ENCODE measurements around the gene MT1F.
A peak's percentile ranks its signal among the peaks of the same experiment; 100 is the strongest.
"Not testable (repeated sequence)": the region's sequence is repeated elsewhere in the genome, so short reads cannot be mapped to it uniquely, and the experiment has no call there.

MT1F gene

DNA sequence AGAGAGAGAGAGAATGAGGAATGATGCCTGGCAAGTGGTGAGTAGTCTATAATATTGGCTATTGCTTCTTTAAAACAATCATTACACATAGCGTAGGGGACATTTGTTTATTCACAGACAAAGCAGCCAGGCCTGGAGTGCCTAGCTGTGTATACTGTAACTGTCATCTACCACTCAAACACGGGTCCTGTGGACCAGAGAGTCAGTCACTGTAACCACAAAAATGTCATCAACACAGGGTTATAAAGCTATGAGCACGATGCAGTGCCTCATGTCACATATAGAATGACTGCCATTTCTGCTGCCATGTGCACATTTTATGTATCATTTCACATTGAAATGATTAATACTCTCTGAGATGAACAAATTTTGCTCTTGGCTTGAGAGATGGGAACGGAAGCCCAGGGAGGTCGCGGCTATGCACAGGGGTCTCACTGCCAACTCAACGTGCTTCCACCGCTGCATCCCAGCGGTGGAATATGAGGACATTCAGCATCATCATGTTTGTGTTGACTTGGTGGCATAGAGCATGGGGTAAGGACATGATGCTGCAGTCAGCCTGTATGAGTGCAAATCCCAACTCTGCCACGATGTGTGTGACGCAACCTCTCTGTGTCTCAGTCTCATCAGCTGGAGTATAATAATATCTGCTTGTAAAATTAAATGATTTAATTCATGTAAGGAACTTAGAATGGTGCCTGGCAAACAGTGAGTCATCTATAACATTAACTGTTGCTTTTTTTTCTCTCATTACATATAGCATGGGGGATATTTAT lies 15.2 kb downstream of the MT1F start:
- DNase-seq (ENCODE audit: low spot score): no peak

DNA sequence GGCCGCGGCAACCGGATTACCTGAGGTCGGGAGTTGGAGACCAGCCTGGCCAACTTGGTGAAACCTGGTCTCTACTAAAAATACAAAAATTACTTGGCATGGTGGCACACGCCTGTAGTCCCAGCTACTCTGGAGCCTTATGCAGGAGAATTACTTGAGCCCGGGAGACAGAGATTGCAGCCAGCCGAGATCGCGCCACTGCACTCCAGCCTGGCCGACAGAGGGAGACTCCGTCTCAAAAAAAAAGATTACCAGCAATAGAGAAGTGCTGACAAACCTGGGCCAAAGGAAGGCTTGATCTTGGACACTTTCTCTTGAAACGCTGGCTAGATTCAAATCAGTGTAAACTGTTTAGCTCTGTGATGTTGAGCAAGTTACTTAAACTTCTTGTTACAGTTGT lies 16.2 kb downstream of the MT1F start:
- no peak for DNase-seq (ENCODE audit: low spot score)

DNA sequence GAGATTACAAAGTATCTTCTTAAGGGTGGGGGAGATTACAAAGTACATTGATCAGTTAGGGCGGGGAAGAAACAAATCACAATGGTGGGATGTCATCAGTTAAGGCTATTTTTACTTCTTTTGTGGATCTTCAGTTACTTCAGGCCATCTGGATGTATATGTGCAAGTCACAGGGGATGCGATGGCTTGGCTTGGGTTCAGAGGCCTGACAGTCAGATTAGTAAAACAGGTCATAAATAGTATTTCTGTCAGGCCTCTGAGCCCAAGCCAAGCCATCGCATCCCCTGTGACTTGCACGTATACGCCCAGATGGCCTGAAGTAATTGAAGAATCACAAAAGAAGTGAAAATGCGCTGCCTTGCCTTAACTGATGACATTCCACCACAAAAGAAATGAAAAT lies 16.8 kb downstream of the MT1F start:
- not testable (repeated sequence) for DNase-seq (ENCODE audit: low spot score)

DNA sequence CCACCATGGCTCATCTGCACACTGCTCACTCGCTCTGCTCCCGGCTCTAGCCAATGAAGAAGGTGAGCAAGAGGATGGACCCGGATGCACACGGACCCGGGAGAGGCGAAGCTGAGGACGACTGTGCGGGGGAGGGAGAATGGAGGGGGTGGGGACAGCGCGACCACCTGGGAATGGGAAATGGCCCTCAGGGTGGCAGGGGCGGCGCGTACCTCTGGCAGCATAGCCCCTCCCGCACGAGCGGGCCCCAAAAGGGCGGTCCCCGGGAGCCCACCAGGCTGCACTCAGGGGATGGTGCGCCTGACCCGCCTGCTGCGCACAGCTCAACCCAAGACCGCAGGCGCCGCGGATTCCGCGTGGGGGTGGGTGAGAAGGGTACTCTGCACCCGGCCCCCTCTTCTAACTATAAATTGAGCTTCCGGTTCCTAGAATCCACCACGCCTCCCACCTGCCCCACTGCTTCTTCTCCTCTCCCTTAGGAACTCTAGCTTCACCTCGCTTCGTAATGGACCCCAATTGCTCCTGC lies 18.0 kb downstream of the MT1F start:
- DNase-seq (ENCODE audit: low spot score): no peak

DNA sequence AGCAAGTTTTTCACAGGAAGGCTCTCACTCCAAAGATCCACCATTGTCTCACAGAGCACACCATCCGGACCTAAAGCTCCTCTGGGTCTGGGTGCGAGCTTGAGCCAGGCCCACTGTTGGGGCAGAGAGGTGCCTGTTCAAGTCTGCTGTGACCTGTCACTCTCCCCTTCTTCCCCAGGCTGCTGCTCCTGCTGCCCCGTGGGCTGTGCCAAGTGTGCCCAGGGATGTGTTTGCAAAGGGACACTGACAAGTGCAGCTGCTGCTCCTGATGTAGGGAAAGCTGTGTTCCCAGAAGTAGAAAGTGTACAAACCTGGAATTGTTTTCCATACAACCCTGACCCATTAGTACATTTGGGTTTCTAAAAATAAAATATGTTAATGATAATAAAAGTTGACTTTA lies 19.7 kb downstream of the MT1F start:
- no peak for DNase-seq (ENCODE audit: low spot score)

DNA sequence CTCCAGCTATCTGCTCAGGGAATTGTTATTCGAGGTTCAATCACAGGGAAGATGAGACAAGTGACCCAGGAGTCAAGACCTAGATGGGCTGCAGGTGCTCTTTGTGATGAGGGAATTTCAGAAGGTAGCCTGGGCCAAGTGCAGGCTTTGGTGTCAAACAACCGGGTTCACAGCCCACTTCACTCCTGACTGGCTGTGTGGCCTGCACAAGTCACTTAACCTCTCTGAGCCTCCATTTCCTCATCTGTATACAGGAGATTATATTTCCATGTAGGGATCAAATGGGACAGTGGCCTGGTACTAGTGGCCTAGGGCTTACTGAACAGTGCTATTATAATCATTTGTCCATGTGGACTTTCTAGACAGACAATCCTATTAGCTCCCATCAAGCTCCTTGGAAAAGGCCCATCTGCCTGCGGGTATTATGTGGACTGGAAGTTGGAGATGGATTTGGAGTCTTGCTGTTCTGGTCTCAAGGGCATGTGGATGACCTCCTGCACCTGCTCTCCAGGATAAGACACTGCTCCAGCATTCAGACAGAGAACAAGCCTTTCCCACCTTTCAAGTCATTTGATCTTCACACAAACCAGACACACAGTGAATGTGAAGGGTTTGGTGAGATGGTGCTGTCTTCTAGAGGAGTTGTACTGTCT lies 21.4 kb downstream of the MT1F start:
- no peak for DNase-seq (ENCODE audit: low spot score)

DNA sequence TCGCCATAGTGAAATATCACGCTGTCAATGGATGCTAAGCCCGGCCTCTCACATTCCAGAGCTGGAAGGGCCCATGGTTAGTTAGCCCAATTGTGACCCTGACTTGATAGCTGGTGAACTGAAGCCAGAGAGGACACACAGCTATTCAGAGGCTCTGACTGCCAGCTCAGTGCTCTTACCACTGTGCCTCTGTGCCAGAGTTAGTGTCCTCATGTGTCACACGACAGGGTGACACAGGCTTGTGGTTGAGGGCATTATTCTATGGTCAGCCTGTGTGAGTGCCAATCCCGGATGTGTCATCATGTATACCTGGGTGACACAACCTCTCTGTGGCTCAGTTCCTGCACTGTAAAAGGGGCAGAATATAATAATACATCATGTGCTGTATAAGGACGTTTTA lies 22.1 kb downstream of the MT1F start:
- DNase-seq (ENCODE audit: low spot score): no peak

DNA sequence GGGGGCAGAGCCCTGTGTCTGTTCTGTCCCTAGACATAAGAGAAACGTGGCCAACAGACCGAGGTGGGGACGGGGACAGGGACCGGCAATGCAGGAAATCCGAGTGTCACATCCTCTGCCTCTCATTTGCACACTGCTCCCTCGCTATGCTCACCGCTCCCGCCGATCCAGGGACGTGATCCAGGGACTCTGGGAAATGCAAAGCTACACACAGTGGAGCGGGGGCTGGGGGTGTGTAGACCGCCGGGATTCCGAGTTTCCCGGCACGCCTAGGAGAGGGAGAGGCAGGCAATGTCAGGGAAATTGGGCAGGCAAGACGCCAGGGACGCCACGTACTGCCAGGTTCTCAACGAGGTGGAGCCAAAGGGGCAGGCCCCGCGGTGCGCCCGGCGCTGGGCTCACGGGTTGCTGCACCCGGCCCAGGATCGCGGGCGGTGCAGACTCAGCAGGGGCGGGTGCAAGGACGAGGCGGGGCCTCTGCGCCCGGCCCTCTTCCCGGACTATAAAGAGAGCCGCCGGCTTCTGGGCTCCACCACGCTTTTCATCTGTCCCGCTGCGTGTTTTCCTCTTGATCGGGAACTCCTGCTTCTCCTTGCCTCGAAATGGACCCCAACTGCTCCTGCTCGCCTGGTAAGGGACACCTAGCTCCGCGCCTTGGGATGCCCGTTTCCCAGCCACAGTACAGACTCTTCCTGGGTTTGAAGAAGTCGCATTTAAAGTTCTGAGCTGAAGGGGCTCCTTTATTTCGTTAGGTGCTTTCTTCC lies 24.4 kb downstream of the MT1F start, which contains the start of gene MT1X:
Gene MT1X (plus strand): TSS at position 532 of the 764 bp plus-strand sequence. CDS start 71 bp downstream, at position 603.
- peak; percentile 42 for DNase-seq (ENCODE audit: low spot score)

DNA sequence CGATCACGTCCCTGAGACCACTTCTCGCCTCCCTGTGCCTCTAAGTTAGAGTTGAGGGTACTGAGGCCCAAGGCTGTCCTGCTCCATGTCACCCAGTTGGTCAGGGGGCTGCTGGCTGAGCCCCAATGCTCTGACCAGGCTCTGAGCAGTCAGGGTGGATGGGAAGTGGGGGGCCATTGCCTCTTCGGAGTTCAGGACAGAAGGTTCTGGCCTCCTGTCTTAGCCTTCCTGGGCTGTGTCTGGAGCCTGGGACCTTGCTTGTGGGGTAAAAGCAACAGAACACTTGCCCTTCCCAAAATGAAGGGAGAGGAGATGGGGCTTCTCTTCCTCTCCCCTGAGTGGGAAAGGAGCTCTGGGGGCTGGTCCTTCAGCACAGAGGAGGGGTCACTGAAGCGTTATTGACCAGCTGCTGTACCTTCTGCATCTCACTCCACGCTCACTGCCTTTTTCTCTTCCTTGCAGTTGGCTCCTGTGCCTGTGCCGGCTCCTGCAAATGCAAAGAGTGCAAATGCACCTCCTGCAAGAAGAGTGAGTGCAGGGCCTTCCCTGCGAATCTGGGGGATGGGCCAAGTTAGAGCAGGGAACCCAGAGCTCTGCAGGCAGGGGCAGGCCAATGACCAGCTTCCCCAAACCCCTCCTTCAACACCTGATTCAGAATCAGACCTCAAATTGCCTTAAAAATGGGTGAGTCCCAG lies 25.1 kb downstream of the MT1F start:
- no peak for DNase-seq (ENCODE audit: low spot score)

DNA sequence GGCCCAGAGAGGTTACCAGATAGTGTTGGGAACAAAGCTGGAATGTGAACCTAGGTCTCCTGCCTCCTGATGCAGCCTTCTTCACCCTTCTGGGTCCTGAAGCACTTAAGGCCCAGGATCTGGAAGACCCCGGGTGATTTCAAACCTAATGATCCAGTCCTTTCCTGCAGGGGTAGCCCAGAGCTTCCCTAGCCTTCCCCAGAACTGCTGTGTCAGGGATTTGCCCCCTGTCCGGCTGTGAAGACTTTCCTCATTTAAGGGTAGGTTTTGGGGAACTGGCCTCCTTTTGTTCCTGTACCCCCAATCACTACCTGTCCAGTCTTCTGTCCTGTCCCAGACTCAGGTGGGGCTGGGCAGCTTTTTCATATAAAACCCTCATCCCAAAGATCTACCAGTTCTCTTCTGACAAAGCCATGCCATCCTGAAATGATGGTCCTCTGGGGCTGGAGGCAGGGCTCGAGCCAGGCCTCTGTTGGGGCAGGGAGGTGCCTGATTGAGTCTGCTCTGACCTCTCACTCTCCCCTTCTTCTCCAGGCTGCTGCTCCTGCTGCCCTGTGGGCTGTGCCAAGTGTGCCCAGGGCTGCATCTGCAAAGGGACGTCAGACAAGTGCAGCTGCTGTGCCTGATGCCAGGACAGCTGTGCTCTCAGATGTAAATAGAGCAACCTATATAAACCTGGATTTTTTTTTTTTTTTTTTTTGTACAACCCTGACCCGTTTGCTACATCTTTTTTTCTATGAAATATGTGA lies 25.8 kb downstream of the MT1F start:
- no peak for DNase-seq (ENCODE audit: low spot score)

DNA sequence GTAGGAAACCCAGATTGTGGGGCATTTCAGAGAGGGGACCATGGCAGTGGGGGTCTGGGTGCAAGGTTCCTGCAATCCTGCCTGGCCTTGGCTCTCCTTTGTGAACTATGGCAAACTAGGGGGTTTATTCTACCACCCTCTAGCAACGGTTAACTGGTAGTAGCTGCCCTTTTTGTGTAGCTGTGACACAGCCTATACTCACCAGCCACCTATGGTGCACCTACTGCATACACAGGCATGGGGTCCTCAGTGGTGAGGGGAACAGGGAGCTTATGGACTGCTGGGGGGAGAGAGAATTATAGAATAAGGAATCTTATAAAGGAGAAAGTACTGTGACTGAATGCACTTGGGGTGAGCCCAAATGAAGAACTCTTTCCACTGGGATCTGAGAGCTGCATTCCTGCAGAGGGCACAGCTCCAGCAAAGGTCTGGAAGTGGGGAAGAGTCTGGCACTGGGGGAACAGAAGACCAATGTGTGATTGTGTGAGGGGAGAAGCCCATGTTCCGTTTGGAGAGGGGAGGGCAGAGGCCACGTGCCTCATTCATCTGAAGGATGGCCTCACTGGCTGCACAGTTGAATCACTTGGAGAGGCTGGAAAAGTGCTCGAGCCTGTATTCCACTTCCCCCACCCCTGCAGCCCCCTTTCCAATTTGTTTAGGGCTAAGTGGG lies 26.6 kb downstream of the MT1F start:
- no peak for DNase-seq (ENCODE audit: low spot score)

DNA sequence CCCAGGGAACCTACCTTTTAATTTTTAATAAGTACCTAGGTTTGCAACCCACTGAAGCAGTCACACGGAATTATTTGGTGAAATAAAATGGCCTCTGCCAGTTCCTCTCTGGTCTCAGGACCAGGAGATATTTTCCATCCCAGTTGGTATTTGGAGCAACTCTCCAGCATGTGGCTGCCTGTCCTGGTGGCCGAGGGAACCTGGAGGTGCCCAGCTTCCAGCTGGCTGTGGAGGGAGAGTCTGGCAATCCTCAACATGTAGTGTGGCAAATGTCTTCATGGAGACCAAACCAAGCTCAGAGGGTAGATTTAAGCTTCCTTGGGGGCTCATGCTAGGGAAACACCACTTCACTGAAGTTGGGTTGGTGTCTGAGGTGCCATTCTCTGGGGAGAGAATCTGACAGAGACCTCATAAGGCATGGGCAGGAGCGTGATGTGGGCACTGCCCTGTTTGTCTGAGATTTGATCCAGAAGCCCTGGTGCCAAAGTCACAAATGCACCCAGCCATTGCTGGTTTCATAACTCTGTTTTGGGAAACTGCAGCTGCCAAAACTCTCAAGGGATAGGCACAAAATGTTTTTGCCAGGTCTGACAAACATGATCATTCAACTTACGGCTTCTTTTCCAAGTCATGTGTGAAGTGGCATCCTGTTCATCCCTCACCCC lies 27.3 kb downstream of the MT1F start:
- no peak for DNase-seq (ENCODE audit: low spot score)

DNA sequence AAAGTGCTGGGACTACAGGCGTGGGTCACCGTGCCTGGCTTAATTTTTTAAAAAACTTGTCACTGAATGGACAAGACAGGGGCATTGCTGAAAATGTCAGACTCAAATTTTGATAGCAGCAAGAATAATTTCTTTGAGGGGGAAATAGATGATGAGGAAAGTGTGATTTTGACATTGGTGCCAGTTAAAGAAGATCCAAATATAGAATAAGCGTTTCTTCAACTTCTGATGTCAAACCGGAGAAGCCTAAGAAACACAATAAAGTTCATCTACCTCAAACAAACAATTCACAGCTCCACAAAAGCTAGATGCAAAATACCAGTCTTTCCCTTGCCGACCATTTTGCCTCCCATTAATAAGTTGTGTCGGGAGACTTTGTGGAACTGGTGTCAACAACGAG lies 29.0 kb downstream of the MT1F start:
- no peak for DNase-seq (ENCODE audit: low spot score)

DNA sequence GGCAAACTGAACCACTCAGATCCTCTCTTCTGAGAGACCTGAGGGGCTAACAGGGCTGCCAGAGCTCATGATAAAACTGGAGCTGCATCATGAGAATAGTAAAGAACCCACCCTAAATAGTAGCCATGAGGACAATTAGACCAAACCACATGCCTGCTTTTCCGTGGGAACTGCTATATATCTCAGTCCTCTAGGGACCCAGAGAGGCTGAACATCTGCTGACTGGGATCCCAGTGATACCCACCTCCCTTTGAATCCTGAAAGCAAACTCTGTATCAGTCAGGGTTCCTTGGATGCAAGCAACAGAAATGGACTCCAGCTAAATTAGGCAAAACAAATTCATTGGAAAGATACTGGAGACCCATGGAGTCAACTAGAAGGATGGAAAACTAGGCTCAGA lies 31.0 kb downstream of the MT1F start:
- no peak for DNase-seq (ENCODE audit: low spot score)

DNA sequence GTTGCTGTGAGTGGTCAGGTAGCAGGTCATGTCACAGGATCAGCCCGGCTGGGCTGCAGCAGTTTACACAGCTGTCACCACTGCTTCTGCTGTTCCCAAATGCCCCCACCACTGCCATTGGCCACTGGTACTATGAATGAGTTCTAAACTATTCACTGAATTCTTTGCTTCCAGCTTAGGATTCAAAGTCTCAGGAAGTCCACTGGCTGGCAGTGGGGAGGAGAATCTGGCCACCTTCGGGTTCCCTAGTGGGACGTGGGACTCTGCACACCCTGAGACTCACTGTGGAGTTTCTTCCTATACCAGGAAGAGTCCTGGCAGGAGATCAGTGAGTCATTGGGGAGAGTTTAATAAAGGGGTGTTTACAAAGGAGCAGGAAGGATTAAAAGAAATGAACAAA lies 31.4 kb downstream of the MT1F start:
- DNase-seq (ENCODE audit: low spot score): no peak

DNA sequence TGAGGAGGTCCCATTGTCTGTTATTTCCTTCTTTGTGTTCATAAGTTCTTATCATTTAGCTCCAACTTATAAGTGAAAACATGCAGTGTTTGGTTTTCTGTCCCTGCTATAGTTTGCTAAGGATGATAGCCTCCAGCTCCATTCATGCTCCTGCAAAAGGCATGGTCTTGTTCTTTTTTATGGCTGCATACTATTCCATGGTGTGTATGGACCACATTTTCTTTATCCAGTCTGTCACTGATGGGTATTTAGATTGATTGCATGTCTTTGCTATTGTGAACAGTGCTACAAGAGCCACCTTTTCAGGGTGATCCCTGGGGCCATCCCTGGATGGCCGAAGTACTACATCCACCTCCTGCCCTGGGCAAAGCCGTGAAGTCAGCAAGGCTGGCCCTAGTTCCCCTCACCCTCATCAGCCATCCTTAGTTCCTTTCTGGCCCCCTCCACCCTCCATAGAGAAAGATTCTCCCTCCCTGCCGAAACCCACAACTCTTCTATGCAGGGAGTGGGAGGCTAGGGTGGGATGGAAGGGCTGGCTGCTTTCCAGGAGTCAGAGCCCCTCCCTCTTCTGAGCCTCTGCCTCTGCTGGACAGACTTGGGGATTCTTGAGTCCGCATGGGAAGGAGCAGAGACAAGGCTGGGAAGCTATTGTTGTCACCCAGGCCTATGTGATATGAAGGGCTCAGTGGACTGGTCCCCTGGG lies 32.8 kb downstream of the MT1F start:
- no peak for DNase-seq (ENCODE audit: low spot score)

DNA sequence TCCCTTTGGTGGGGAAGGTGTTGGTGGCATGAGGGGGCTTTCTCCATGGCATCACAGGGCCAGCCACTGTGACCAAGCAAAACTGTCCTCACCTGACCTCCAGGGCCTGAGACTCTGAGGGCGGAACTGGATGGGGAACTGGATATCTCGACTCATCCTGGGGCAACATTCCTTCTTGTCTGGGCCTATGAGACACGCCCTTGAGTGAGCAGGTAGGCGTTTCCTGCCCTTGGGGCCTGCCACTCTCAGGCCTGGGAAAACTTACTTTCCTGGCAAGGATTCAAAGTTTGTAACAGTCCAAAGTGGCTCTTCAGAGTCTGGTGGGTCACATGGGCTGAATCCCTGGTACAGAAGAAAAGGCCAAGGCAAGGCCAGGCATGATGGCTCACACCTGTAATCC lies 34.1 kb downstream of the MT1F start:
- peak; percentile 42 for DNase-seq (ENCODE audit: low spot score)

DNA sequence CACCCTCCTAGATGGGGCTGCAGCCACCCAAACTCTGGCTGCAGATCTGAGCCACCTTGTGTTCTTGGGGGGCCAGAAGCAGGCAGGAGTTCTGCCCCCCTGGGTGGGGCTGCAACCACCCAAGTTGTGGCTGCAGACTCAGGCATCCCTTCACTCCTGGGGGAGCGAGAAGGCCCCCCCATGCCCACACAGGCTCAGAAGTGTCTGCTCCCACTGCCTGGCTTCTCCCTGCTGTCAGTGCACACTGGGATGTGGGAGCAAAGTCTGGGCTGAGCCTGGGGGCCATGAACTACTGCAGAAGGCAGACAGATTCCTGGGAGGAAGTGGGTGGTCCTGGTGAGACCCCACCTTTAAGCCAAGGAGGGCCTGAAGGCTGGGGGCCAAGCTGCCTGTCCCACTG lies 37.5 kb downstream of the MT1F start:
- no peak for DNase-seq (ENCODE audit: low spot score)

DNA sequence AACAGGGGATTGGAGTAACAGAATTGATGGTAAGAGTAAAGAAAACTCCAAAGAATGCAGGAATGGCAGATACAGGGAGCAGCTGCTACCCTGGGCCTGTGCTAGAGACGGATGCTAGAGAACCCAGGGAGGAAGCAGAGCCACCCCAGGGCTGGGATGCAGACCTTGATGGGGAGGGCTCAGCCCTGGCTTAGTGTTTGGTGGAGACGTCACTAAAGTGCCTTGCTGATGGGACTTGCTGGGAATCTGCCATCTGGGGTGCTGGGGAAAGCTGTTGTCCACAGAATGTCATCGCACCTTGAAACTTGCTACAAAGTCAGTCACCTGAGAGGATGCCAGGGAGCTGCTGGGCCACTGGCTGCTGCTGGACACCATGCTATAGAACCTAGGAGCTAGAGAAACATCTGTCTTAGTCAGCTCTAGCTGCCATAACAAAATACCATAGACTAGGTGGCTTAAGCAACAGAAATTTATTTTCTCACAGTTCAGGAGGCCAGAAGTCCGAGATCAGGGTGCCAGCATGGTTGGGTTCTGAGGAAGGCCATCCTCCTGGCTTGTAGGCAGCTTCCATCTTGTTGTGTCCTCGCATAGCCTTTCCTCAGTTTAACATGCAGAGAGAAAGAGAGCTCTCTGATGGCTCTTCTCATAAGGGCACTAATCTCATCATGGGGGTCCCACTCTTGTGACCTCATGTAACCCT lies 39.8 kb downstream of the MT1F start:
- DNase-seq (ENCODE audit: low spot score): no peak

All from COLO829 (cell line).